ENCODE data around the gene TDRD12.
A peak's percentile ranks its signal among the peaks of the same experiment; 100 is the strongest.
"Not testable (repeated sequence)": the region's sequence is repeated elsewhere in the genome, so short reads cannot be mapped to it uniquely, and the experiment has no call there.

TDRD12 gene

GRCh38 chr19:32693151-32694108, 26.1 kb upstream of the TDRD12 start:
- not testable (repeated sequence) for H3K36me3 ChIP-seq (ENCODE audit: control insufficient read depth, insufficient read depth, low read length); H3K9me3 ChIP-seq (ENCODE audit: control insufficient read depth, low read length); DNase-seq; H3K27me3 ChIP-seq (replicated peaks; ENCODE audit: control insufficient read depth, insufficient read depth, low read length, poor library complexity, severe bottlenecking)
- peak overlapping the region; percentile 68 for H3K4me3 ChIP-seq (ENCODE audit: insufficient read depth, low read depth, low read length, poor library complexity, severe bottlenecking)
- peak overlapping the region; percentile 64 for H3K27ac ChIP-seq (ENCODE audit: insufficient read depth, low read length, poor library complexity, severe bottlenecking)
- H3K4me1 ChIP-seq (ENCODE audit: control insufficient read depth, insufficient read depth, low read length, poor library complexity, severe bottlenecking) = peaks cover 18% of the 10 kb centered on the region

- peak overlapping the region; percentile 12 for H3K4me3 ChIP-seq (ENCODE audit: insufficient read depth, low read depth, low read length, poor library complexity, severe bottlenecking)
- not testable (repeated sequence) for DNase-seq; H3K27ac ChIP-seq (ENCODE audit: insufficient read depth, low read length, poor library complexity, severe bottlenecking); H3K9me3 ChIP-seq (ENCODE audit: control insufficient read depth, low read length); H3K36me3 ChIP-seq (ENCODE audit: control insufficient read depth, insufficient read depth, low read length); H3K27me3 ChIP-seq (replicated peaks; ENCODE audit: control insufficient read depth, insufficient read depth, low read length, poor library complexity, severe bottlenecking)
- H3K4me1 ChIP-seq (ENCODE audit: control insufficient read depth, insufficient read depth, low read length, poor library complexity, severe bottlenecking) = peaks cover 18% of the 10 kb centered on the region
Measured at GRCh38 chr19:32694316-32694715, 25.3 kb upstream of the TDRD12 start.

- H3K4me3 ChIP-seq (ENCODE audit: insufficient read depth, low read depth, low read length, poor library complexity, severe bottlenecking); H3K27me3 ChIP-seq (replicated peaks; ENCODE audit: control insufficient read depth, insufficient read depth, low read length, poor library complexity, severe bottlenecking); DNase-seq; H3K9me3 ChIP-seq (ENCODE audit: control insufficient read depth, low read length); H3K27ac ChIP-seq (ENCODE audit: insufficient read depth, low read length, poor library complexity, severe bottlenecking): not testable (repeated sequence)
- Histone ChIP-seq H3K36me3 (ENCODE audit: control insufficient read depth, insufficient read depth, low read length) (peaks cover 10% of the 10 kb centered on the region), H3K4me1 (ENCODE audit: control insufficient read depth, insufficient read depth, low read length, poor library complexity, severe bottlenecking) (peaks cover 18% of the 10 kb centered on the region)
Measured at GRCh38 chr19:32694851-32695250, 24.7 kb upstream of the TDRD12 start.

DNA sequence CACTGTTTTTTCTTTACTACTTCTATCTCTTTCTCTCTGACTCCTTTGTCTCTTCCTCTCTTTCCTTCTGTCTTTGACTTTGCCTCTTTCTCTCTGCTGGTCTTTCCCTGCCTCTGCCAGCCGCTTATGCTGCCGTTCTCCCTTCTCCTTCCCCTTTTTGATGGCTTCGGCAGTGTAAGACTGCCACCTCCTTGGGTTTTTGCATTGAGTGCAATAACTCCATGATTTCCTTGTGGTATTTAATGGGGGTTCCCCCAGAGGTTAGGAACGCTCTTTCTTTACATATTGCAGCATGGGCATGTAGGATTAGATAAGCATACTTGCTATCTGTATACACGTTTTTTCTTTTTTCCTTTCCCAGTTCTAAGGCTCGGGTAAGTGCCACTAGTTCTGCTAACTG, 24.1 kb upstream of the TDRD12 start:
- H3K27me3 ChIP-seq (replicated peaks; ENCODE audit: control insufficient read depth, insufficient read depth, low read length, poor library complexity, severe bottlenecking); H3K27ac ChIP-seq (ENCODE audit: insufficient read depth, low read length, poor library complexity, severe bottlenecking); H3K9me3 ChIP-seq (ENCODE audit: control insufficient read depth, low read length); DNase-seq; H3K4me3 ChIP-seq (ENCODE audit: insufficient read depth, low read depth, low read length, poor library complexity, severe bottlenecking): not testable (repeated sequence)
- peaks cover 10% of the 10 kb centered on the region for H3K36me3 ChIP-seq (ENCODE audit: control insufficient read depth, insufficient read depth, low read length)
- H3K4me1 ChIP-seq (ENCODE audit: control insufficient read depth, insufficient read depth, low read length, poor library complexity, severe bottlenecking) = peaks cover 18% of the 10 kb centered on the region

DNA sequence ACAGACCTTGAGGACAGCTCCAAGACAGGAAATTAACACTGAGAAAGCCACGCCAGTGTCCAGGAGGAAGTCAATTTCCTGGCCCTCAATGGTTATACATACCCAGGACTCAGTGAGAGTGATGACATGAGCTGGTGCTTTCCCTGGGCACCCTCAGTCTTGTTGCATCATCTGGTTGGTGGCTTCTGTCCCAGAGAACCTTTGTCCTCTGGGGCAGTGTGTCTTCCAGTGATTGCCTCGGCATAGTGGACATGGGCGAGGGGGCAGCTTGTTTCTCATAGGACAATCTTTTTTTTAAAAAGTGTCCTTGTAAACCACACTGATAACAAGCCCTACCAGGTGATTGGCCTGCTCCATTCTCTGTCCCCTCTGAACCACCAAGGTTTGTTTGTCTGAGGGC, 22.8 kb upstream of the TDRD12 start:
- Histone ChIP-seq H3K4me1 (ENCODE audit: control insufficient read depth, insufficient read depth, low read length, poor library complexity, severe bottlenecking) (peaks cover 12% of the 10 kb centered on the region), H3K36me3 (ENCODE audit: control insufficient read depth, insufficient read depth, low read length) (peaks cover 10% of the 10 kb centered on the region)
- not testable (repeated sequence) for H3K9me3 ChIP-seq (ENCODE audit: control insufficient read depth, low read length); DNase-seq; H3K4me3 ChIP-seq (ENCODE audit: insufficient read depth, low read depth, low read length, poor library complexity, severe bottlenecking); H3K27me3 ChIP-seq (replicated peaks; ENCODE audit: control insufficient read depth, insufficient read depth, low read length, poor library complexity, severe bottlenecking); H3K27ac ChIP-seq (ENCODE audit: insufficient read depth, low read length, poor library complexity, severe bottlenecking)

- H3K9me3 ChIP-seq (ENCODE audit: control insufficient read depth, low read length); H3K27ac ChIP-seq (ENCODE audit: insufficient read depth, low read length, poor library complexity, severe bottlenecking); H3K4me3 ChIP-seq (ENCODE audit: insufficient read depth, low read depth, low read length, poor library complexity, severe bottlenecking); DNase-seq; H3K4me1 ChIP-seq (ENCODE audit: control insufficient read depth, insufficient read depth, low read length, poor library complexity, severe bottlenecking); H3K27me3 ChIP-seq (replicated peaks; ENCODE audit: control insufficient read depth, insufficient read depth, low read length, poor library complexity, severe bottlenecking): not testable (repeated sequence)
- H3K36me3 ChIP-seq (ENCODE audit: control insufficient read depth, insufficient read depth, low read length) = peaks cover 21% of the 10 kb centered on the region
Measured at GRCh38 chr19:32700129-32700528, 19.4 kb upstream of the TDRD12 start.

GRCh38 chr19:32702010-32702409, 17.6 kb upstream of the TDRD12 start:
- Histone ChIP-seq H3K27me3 (replicated peaks; ENCODE audit: control insufficient read depth, insufficient read depth, low read length, poor library complexity, severe bottlenecking) (no peaks in the 10 kb centered on the region), H3K27ac (ENCODE audit: insufficient read depth, low read length, poor library complexity, severe bottlenecking) (no peak overlapping the region), H3K4me3 (ENCODE audit: insufficient read depth, low read depth, low read length, poor library complexity, severe bottlenecking) (no peak overlapping the region), H3K9me3 (ENCODE audit: control insufficient read depth, low read length) (no peaks in the 10 kb centered on the region), H3K36me3 (ENCODE audit: control insufficient read depth, insufficient read depth, low read length) (peaks cover 21% of the 10 kb centered on the region), H3K4me1 (ENCODE audit: control insufficient read depth, insufficient read depth, low read length, poor library complexity, severe bottlenecking) (no peaks in the 10 kb centered on the region)
- no peak for DNase-seq

GRCh38 chr19:32704006-32704405, 15.6 kb upstream of the TDRD12 start:
- not testable (repeated sequence) for H3K27me3 ChIP-seq (replicated peaks; ENCODE audit: control insufficient read depth, insufficient read depth, low read length, poor library complexity, severe bottlenecking); H3K4me1 ChIP-seq (ENCODE audit: control insufficient read depth, insufficient read depth, low read length, poor library complexity, severe bottlenecking); H3K27ac ChIP-seq (ENCODE audit: insufficient read depth, low read length, poor library complexity, severe bottlenecking); DNase-seq; H3K4me3 ChIP-seq (ENCODE audit: insufficient read depth, low read depth, low read length, poor library complexity, severe bottlenecking); H3K9me3 ChIP-seq (ENCODE audit: control insufficient read depth, low read length)
- peaks cover 15% of the 10 kb centered on the region for H3K36me3 ChIP-seq (ENCODE audit: control insufficient read depth, insufficient read depth, low read length)

DNA sequence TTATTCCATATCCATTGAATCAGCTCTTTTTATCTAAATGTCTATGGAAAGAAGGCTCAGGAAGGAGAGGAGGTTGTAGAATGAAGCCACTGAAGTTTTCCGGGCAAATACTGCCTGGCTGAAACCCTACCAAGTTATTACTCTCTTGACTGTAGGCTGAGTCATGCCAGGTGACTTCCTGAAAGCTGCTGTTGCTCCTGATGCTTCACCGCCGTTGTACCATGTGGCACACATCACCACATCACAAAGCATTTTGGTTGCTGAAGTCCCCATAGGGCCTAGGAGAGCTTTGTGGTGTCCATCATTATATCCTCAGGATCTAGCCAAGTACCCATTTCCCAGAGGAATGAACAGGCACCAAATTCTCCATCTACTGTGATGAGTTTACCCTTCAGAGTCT, 11.1 kb upstream of the TDRD12 start:
- Histone ChIP-seq H3K27me3 (replicated peaks; ENCODE audit: control insufficient read depth, insufficient read depth, low read length, poor library complexity, severe bottlenecking) (no peaks in the 10 kb centered on the region), H3K9me3 (ENCODE audit: control insufficient read depth, low read length) (no peaks in the 10 kb centered on the region), H3K4me1 (ENCODE audit: control insufficient read depth, insufficient read depth, low read length, poor library complexity, severe bottlenecking) (peaks cover 3% of the 10 kb centered on the region), H3K4me3 (ENCODE audit: insufficient read depth, low read depth, low read length, poor library complexity, severe bottlenecking) (no peak overlapping the region), H3K36me3 (ENCODE audit: control insufficient read depth, insufficient read depth, low read length) (peaks cover 21% of the 10 kb centered on the region), H3K27ac (ENCODE audit: insufficient read depth, low read length, poor library complexity, severe bottlenecking) (no peak overlapping the region)
- no peak for DNase-seq

DNA sequence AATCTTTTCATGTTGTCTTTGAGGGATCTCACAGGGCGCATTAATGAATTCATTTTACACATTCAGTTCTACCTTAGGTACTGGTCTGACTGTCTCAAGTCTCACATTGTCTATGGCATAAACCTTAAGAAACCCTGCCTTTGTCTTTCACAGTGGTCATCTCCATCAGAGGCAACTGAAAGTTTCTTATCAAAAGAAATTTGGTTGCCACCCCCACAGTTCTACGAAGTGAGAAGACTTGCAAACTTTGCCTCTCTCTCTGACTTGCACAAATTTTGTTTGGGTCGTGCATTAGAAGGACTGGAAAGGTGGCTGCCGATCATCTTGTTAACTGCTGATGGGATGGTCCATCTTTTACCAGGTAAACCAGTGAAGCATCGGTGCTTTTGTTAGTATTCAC, 10.5 kb upstream of the TDRD12 start:
- Histone ChIP-seq H3K27me3 (replicated peaks; ENCODE audit: control insufficient read depth, insufficient read depth, low read length, poor library complexity, severe bottlenecking) (no peaks in the 10 kb centered on the region), H3K9me3 (ENCODE audit: control insufficient read depth, low read length) (no peaks in the 10 kb centered on the region), H3K27ac (ENCODE audit: insufficient read depth, low read length, poor library complexity, severe bottlenecking) (no peak overlapping the region), H3K4me3 (ENCODE audit: insufficient read depth, low read depth, low read length, poor library complexity, severe bottlenecking) (no peak overlapping the region), H3K4me1 (ENCODE audit: control insufficient read depth, insufficient read depth, low read length, poor library complexity, severe bottlenecking) (peaks cover 3% of the 10 kb centered on the region), H3K36me3 (ENCODE audit: control insufficient read depth, insufficient read depth, low read length) (peaks cover 21% of the 10 kb centered on the region)
- no peak for DNase-seq
